ENCODE measurements around the gene QRSL1.
"Not testable (repeated sequence)": the region's sequence is repeated elsewhere in the genome, so short reads cannot be mapped to it uniquely, and the experiment has no call there.

The QRSL1 gene

DNA sequence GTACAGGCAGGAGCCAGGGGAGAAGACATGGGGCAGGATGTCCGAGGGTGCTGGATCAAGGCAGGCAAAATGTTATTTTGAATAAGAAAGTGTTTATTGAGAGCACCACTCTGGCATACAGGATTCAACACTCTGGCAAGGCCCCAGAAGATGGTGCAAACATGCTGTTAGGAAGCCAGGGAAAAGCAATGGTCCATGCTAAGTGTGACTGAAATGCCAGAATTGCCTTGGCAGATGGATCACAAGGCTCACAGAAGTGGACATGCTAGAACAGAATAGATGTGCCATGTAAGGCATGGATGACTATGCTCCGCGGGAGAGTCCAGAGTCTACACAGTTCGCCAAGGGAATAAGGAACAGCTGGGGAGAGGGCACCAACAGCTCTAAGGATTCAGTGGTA, 54.6 kb downstream of the QRSL1 start:
- no peak for DNase-seq

DNA sequence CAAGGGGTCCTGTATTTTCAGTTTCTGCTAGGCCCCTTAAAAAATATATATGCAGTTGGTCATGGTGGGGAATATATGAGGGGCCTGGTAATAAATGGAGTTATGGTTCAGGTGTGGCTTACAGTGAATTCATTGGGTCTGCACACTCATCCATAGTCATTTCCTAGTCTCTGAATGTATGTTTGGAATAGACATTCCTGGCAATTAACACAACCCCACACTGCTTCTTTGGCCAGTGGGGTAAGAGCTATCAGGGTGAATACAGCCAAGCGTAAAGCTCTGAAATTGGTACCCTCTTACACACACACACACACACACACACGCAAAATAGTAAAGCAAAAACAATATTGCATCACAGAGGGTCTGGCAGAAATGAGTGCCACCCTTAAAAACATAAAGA, 56.5 kb downstream of the QRSL1 start:
- DNase-seq: no peak

DNA sequence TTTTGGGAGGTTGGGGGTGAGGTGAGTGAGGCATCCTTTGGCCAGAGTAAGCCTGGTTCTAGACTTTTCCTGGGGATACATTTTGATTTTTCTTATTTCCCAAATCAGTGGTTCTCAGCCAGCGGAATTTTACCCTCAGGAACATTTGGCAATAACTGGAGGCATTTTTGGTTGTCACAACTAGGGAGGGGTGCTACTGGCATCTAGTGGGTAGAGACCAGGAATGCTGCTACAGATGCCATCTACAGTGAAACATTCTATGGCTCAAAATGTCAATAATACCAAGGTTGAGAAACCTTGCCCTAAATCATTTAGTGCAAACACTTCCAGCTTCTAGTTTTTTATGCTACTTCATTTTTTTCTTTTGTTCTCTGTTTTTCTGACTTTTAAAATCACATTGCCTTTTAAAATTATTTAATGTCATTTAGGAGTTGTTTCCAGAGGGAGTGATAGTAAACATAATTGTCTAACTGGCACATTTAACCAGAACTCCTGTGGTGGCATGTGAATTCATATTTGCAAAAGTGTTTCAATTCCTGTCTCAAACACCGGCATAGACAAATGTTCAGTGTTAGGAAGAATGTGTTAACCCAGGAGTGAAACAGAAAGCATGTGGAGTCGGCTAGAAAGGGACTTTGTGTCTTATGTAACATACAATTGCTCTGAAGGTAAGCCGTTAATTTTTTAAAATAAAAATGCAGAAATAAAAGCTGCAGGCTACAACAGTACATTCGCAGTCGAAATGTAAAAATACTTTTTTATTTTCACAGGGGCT, 59.0 kb downstream of the QRSL1 start:
- no peak for DNase-seq

DNA sequence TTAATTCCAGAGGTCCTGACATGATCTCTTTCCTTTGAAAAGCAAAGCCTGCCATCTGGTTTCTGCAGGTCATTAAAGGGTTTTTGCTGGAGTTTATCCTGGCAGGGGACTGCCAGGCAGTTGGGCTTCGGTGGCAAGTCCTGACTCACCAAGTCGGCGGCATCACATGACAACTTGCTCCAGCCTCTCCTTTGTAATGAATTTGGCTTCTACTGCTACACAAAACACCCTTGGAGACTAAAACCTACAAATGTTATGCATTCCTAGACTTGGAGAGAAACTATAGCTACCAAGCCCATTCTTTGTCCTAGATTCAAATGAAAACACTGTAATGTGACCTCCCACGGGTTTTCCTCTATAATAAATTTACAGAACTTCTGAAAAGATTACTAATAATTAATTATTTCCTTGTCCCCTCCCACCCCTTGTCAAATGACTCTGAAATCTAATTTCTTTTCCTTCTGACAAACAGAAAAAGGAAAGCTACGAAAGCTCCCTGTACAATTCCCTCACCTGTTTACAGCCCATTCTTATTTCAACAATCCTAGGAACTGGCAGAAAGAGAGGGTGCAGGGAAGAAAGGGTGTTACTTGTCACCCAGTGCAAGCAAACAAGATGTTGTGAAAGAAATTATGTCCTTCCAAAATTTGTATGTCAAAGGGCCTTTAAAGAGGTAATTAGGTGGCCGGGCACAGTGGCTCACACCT, 62.9 kb downstream of the QRSL1 start:
- DNase-seq: peak; percentile 79

DNA sequence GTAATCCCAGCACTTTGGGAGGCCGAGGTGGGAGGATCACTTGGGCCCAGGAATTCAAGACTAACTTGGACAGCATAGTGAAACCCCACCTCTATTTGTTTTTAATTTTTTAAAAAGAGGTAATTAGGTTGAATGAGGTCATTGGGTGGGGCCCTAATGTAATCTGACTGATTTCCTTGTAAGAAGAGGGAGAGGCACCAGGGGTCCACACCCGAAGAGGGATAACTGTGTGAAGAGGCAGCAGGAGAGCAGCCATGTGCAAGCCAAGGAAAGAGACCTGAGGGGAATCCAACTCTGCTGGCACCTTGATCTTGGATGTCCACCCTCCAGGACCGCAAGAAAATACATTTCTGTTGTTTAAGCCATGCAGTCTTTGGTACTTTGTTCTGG, 63.4 kb downstream of the QRSL1 start:
- DNase-seq: no peak

DNA sequence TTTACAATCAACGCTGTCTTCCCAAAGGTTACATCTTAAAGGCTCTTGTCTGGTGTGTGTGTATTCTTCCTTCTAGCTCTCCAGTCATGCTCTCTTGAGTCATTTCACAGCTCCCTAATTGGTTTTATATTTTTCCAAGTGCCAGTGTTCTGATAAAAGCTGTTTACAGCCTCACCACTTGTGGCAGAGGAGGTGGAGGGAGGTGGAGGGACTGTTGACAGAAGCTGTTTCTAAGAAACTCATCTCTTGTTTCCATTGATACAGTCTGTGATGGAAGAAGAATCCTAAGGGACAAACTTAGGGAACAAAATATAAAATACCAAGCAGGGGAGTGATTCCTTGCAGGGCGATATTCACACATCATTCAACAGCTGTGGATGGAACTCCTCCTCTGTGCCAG, 64.0 kb downstream of the QRSL1 start:
- peak; percentile 74 for DNase-seq

DNA sequence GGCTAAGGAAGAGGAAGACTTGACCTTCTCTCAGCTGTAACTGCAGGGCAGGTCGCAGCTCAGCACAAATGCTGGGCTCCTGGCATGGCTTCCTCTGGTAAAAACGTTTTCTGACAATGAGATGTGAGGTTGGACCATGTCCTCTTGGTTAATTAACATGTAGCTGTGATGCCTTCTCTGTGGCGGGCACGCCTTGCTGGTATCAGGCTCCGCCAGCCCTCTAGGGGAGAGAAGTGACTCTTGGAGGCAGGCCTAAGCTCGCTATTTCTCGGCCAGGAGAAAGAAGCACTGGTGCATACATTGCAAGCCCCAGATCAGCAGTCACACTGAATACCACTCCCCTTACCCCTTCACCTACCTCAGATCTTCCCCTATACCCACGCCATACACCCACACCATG, 65.0 kb downstream of the QRSL1 start:
- no peak for DNase-seq

DNA sequence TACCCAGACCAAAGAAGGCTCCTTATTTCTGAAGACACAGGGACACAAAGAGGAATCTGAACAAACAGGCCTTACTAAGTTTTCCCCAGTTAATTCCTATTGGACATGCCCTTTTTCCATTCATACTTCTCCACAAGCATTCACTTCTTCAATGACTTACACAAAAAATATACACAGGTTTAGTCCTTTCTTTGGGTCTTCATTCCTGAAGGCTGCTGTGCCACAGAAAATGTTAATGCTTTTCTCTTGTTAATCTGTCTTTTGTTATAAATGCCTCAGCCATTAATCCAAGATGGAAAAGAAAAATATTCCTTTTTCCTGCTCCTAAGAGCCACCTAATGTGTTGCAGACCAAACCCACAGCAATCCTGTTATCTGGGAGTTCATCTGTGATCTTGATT, 71.2 kb downstream of the QRSL1 start:
- DNase-seq: no peak

DNA sequence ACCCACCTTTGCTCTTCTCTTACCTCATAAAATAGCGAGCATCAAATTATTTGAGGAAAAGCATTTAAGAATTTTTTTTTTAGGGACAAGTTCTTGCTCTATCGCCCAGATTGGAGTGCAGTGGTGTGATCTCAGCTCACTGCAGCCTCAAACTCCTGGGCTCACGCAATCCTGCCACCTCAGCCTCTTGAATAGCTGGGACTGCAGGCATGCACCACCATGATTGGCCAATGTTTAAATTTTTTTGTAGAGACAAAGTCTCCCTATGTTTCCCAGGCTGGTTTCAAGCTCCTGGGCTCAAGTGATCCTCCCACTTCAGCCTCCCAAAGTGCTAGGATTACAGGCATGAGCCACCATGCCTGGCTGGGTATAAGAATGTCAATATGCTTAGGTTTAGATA, 71.8 kb downstream of the QRSL1 start:
- DNase-seq: not testable (repeated sequence)

DNA sequence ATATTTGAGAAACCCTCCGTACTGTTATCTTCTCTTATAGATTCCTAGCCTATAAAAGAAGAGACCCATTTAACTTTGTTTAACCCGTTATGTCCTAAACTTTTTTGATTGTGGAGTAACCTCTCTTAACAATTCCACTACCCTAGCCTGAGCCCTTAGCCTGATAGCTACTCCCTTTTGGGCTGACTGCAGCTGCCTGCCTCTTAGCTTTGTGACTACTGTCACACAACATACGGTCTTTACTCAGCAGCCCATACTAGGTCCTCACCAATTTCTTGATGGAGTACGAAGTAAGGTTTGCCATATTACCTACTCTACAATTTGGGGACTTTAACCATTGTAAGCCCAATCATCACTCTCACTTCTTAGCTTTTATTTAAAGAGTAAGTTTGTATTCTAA, 72.7 kb downstream of the QRSL1 start:
- peak; percentile 51 for DNase-seq

DNA sequence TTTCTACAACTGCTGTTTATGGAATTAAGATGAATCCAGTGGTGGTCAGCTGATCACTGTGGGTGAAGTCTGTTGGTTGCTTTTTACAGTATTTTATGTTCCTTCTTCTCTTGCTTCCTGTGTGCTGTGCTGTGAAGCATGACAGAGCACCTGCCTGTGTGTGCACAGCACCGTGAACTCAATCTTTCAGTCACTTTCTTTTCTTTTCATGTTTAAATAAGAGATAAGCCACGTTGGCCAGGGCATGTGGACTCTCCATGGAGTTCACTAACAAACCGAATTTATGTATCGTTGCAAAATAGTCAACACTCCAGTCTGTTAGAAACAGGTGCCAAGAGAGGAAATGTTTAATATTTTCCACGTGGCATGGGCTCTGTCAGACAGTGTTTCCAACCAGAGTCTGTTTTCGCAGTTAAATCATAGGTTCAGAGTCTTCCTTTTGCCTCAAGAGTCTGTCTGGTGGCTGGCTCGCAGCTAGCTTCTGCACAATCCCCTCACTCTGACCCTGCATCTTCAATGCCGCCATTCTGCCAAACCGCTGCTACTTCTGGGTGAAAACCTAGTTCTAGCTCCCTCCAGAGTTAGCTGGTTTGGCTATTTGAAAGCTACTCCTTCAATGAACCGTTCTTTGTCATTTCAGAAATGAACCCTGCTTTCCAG, 73.2 kb downstream of the QRSL1 start:
- peak; percentile 68 for DNase-seq

DNA sequence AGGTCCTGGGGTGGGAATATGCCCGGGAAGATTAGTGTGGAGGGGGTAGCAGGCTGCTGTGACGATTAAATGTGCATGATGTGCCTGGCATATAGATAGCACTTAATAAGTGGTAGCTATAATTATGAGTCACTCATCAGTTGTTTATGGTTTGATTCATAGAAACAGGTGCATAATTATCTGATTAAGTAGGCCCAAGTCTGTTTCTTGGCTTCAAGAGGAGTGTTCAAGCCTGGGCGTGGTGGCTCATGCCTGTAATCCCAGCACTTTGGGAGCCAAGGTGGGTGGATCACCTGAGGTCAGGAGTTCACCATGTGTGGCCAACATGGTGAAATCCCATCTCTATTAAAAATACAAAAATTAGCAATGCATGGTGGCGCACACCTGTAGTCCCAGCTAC, 74.9 kb downstream of the QRSL1 start:
- DNase-seq: no peak

DNA sequence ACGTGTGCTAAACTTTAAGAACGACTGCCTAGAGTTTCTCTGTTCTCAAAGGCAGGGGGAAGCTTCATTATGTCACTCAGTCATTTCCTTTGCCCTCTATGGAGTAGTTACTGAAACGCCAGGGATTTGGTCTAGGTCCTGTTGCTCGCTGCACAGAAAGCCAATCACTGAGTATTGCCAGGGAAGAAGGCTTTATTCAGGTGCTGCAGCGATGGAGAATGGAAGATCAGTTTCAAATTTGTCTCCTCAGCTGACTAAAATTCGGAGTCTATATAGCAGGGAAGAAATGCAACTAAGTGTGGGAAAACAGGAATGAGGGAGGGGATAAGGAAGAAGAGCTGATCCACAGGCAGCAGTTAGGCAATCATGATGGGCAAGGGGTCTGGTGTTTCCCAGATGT, 75.8 kb downstream of the QRSL1 start:
- no peak for DNase-seq

DNA sequence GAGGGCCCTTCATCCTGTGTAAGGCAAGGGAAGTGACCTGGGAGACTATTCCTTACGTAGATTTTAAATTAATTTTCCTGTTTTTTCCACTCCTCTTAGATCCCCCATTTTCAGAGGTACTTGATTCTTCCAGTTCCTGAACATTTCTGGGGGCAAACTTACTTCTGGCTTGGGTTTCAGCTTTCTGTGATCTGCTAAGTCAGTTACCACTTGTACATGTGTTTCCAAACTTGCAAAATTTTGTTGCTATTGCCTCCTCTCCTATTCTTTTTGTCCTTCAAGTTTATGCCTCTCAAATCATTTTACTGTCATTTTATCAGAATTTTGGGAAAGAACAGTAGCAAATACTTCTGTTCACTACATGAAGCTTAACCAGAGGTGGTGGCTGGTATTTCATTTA, 81.2 kb downstream of the QRSL1 start:
- DNase-seq: no peak

DNA sequence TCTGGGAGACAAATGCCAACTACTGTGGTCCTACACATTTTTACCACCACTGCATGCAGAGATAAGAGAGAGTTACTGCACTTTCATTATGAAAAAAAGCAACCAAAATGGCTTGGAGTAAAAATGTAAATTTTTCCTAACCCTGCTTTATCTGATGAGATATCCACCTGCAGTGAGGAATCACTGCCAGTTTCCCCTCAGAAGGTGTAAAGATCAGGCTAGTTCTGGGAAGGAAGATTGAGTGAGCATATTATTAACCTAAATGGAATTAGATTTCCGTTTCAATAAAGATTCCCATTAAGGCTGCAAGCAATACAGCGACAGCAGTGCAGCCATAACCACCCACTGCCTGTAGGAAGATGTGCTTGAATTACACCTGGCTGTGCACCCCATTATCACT, 84.9 kb downstream of the QRSL1 start:
- no peak for DNase-seq

DNA sequence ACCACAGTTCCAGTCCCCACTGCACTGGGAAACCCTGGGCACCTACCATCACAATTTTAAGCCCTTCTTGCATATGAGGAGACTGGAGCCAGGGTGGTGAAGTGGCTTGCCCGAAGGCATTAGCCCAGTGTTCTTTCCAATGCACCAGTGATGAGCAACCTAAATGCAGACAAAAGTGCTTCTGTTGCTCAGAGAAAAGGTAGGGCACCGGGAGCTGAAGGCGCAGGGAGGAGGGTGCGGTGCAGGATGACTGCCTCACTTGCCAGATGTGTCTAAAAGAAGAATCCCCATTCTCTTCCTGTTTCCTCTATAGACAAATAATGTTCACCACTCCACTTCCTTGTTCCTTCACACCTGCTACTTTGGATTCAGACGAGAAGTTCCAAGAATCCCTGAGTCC, 86.5 kb downstream of the QRSL1 start:
- DNase-seq: no peak

DNA sequence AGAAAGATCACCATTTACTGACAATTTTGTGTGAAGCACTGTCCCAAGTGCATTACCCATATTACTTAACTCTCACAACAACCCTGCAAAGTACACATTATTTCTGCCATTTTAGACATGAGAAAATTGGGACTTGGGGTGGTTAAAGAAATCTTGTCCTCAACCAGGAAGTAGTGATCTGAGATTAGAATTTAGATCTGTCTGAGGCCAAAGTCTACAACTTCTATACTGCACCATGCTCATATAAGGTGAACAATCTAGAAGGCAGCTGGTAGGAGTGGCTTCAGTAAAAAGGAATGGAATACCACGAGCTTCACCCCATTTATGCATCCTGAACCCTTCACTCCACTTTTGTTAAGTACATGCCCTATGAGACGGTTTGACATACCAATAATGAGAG, 87.6 kb downstream of the QRSL1 start:
- DNase-seq: no peak
